NCI-H1417 (cell line): Measurements from ENCODE around the gene DDX51.

ENCODE experiments used
- DNase-seq, 3 experiments: peaks; one replicate each; lab custom pipeline; 2025; lab: John Stamatoyannopoulos, UW

DDX51 gene

GRCh38 chr12:132167611-132168310 lies 23.6 kb upstream of the DDX51 start:
- no peak for DNase-seq

- no peak for DNase-seq
Observed at GRCh38 chr12:132166801-132167591, 22.9 kb upstream of the DDX51 start.

- DNase-seq: no peak
Observed at GRCh38 chr12:132166093-132166492, 22.0 kb upstream of the DDX51 start.

GRCh38 chr12:132165584-132165983 lies 21.5 kb upstream of the DDX51 start:
- no peak for DNase-seq

GRCh38 chr12:132164426-132164825 lies 20.3 kb upstream of the DDX51 start:
- DNase-seq: peak in 1 of 3 experiments; percentile 22

- peak in 1 of 3 experiments; percentile 37 for DNase-seq
Observed at GRCh38 chr12:132163911-132164288, 19.8 kb upstream of the DDX51 start.

GRCh38 chr12:132163041-132163910 lies 19.2 kb upstream of the DDX51 start:
- DNase-seq: peak in 2 of 3 experiments; percentile 23 to 34

- DNase-seq: peak in 1 of 3 experiments; percentile 27
Observed at GRCh38 chr12:132162508-132163031, 18.5 kb upstream of the DDX51 start.

GRCh38 chr12:132161796-132162507 lies 17.8 kb upstream of the DDX51 start:
- DNase-seq: no peak

GRCh38 chr12:132161036-132161781 lies 17.1 kb upstream of the DDX51 start:
- DNase-seq: no peak

- no peak for DNase-seq
Observed at GRCh38 chr12:132160601-132161035, 16.5 kb upstream of the DDX51 start.

GRCh38 chr12:132160016-132160415 lies 15.9 kb upstream of the DDX51 start:
- DNase-seq: no peak

- DNase-seq: no peak
Observed at GRCh38 chr12:132159555-132160003, 15.5 kb upstream of the DDX51 start.

GRCh38 chr12:132158677-132159554 lies 14.8 kb upstream of the DDX51 start:
- peak in 1 of 3 experiments; percentile 37 for DNase-seq

- no peak for DNase-seq
Observed at GRCh38 chr12:132157733-132158409, 13.8 kb upstream of the DDX51 start.

- no peak for DNase-seq
Observed at GRCh38 chr12:132156573-132157325, 12.6 kb upstream of the DDX51 start.

- no peak for DNase-seq
Observed at GRCh38 chr12:132155771-132156572, 11.9 kb upstream of the DDX51 start.
